Tibial artery (tissue), 4 donors: ENCODE results near the gene NOL9.
"Not testable (repeated sequence)": the region's sequence is repeated elsewhere in the genome, so short reads cannot be mapped to it uniquely, and the experiment has no call there.

ENCODE experiments used
- DNase-seq, 2 donors: peaks; one replicate each; pipeline ENCODE4 v3.0.0-alpha.2; 2019
- H3K27ac ChIP-seq, 2 donors: fragments of 200-600 bp; sonication (generic) in 1 of 2; 1 replicate in 1 of 2; 2 replicates in 1 of 2; pipeline ENCODE4 v1.5.1; 2018 to 2019; ENCODE audit warnings: mild to moderate bottlenecking in 1 of 2
- H3K27me3 ChIP-seq, 2 donors: fragments of 200-600 bp; sonication (generic) in 1 of 2; one replicate each; pipeline versions ENCODE4 v1.5.1 to v1.6.0; 2016 to 2019
- H3K36me3 ChIP-seq, 3 donors: fragments of 200-600 bp; sonication (generic) in 2 of 3; one replicate each; pipeline ENCODE4 v1.5.1; 2016 to 2019; ENCODE audit warnings: mild to moderate bottlenecking in 2 of 3
- H3K4me1 ChIP-seq, 4 donors: fragments of 200-600 bp; sonication (generic) in 2 of 4; 1 replicate in 3 of 4; 2 replicates in 1 of 4; pipeline ENCODE4 v1.5.1; 2016 to 2019
- H3K4me3 ChIP-seq, 2 donors: fragments of 200-600 bp; sonication (generic) in 1 of 2; 1 replicate in 1 of 2; 2 replicates in 1 of 2; pipeline ENCODE4 v1.5.1; 2018 to 2019; ENCODE audit warnings: mild to moderate bottlenecking in 2 of 2
- H3K9me3 ChIP-seq, 3 donors: fragments of 200-600 bp; sonication (generic) in 1 of 3; one replicate each; pipeline ENCODE4 v1.5.1; 2016 to 2019
- intact Hi-C: fragments of 100-400 bp; cut with DNase I; formaldehyde crosslinking; loops from one replicate; pipeline ENCODE4 v1.15.0; 2023; ENCODE audit warnings: low total_unique reads
- TF ChIP-seq, protein P1 (sequence below), 2 experiments: fragments of 200-600 bp in 1 of 2; fragments of 450-650 bp in 1 of 2; IDR thresholded peaks; one replicate each; pipeline ENCODE4 v1.5.1; 2017 to 2019; ENCODE audit warnings: antibody characterized with exemption in 2 of 2, mild to moderate bottlenecking in 1 of 2, moderate library complexity in 1 of 2

Gene NOL9

DNA sequence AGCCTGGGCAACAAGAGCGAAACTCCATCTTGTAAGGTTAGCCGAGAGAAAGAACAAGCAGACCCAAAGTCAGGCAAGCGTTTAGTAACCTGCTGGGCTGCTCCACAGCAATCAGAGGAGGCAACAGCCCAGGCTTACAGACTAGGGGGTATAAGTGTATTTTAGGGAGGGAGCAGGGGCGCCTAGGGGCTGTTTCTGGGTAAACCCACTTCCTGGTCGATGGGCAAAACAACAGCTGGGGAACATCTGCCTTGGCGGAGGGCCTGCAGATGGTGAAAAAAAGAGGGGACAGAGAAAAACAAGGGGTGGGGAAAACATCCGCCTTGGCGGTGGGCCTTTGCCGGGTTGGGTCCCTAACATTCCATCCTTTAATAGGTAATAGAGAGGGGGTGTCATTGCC, 6.0 kb upstream of the NOL9 start:
- H3K4me1 ChIP-seq, result peaks cover 0 to 4% (median under 1%) of the 10 kb centered on the region in 4 donors
- no peaks in the 10 kb centered on the region for H3K36me3 ChIP-seq
- no peak overlapping the region for H3K27ac ChIP-seq
- peaks cover 0 to 2% of the 10 kb centered on the region in 2 donors for H3K27me3 ChIP-seq
- H3K4me3 ChIP-seq, result no peak overlapping the region
- TF ChIP-seq, protein P1, sequence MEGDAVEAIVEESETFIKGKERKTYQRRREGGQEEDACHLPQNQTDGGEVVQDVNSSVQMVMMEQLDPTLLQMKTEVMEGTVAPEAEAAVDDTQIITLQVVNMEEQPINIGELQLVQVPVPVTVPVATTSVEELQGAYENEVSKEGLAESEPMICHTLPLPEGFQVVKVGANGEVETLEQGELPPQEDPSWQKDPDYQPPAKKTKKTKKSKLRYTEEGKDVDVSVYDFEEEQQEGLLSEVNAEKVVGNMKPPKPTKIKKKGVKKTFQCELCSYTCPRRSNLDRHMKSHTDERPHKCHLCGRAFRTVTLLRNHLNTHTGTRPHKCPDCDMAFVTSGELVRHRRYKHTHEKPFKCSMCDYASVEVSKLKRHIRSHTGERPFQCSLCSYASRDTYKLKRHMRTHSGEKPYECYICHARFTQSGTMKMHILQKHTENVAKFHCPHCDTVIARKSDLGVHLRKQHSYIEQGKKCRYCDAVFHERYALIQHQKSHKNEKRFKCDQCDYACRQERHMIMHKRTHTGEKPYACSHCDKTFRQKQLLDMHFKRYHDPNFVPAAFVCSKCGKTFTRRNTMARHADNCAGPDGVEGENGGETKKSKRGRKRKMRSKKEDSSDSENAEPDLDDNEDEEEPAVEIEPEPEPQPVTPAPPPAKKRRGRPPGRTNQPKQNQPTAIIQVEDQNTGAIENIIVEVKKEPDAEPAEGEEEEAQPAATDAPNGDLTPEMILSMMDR (IDR thresholded peaks at IDR 0.05), result no peak
- intact Hi-C loops, result no loop called here
- no peak for DNase-seq
- H3K9me3 ChIP-seq, result no peaks in the 10 kb centered on the region

DNA sequence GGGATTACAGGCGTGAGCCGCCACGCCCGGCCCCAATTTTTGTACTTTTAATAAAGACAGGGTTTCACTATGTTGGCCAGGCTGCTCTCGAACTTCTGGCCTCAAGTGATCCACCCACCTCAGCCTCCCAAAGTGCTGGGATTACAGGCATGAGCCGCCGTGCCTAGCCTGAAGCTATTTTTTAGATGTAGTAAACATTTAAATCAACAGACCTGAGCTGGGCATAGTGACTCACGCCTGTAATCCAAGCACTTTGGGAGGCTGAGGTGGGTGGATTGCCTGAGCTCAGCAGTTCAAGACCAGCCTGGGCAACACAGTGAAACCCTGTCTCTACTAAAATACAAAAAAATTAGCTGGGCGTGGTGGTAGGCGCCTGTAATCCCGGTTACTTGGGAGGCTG, 4.8 kb upstream of the NOL9 start:
- H3K36me3 ChIP-seq, H3K27me3 ChIP-seq, H3K27ac ChIP-seq, DNase-seq, H3K9me3 ChIP-seq, H3K4me3 ChIP-seq: not testable (repeated sequence)
- intact Hi-C loops, result loop anchor here (10.0 kb wide), 1 partner anchor 74 kb away; no protein-coding TSS in a partner anchor
- peaks cover 0 to 11% (median 8%) of the 10 kb centered on the region in 4 donors for H3K4me1 ChIP-seq

- H3K27ac ChIP-seq, result no peak overlapping the region
- no peaks in the 10 kb centered on the region for H3K36me3 ChIP-seq
- DNase-seq, result no peak
- intact Hi-C loops, result loop anchor here (10.0 kb wide), 1 partner anchor 73 kb away; no protein-coding TSS in a partner anchor
- no peak overlapping the region for H3K4me3 ChIP-seq
- TF ChIP-seq, protein P1 (IDR thresholded peaks at IDR 0.05), result no peak
- H3K27me3 ChIP-seq, result no peaks in the 10 kb centered on the region
- peaks cover 0 to 24% (median 21%) of the 10 kb centered on the region in 4 donors for H3K4me1 ChIP-seq
- no peaks in the 10 kb centered on the region for H3K9me3 ChIP-seq
Observed at GRCh38 chr1:6557597-6557996, 3.3 kb upstream of the NOL9 start.

- peak; percentile 48 to 87 for DNase-seq
- H3K4me1 ChIP-seq, result peaks cover 0 to 27% (median 23%) of the 10 kb centered on the region in 4 donors
- H3K36me3 ChIP-seq, result peaks cover 5 to 15% (median 10%) of the 10 kb centered on the region in 3 donors
- peak within 1 kb of the TSS; percentile 77 to 86 for H3K27ac ChIP-seq
- no peaks in the 10 kb centered on the region for H3K9me3 ChIP-seq
- intact Hi-C loops, result loop anchor here (10.0 kb wide), 1 partner anchor 70 kb away; no protein-coding TSS in a partner anchor
- TF ChIP-seq, protein P1 (IDR thresholded peaks at IDR 0.05), result no peak
- no peaks in the 10 kb centered on the region for H3K27me3 ChIP-seq
- peak within 1 kb of the TSS; percentile 85 to 100 for H3K4me3 ChIP-seq
Observed at GRCh38 chr1:6554907-6555778, 830 bp upstream of the NOL9 start, which contains the start of gene TAS1R1. Gene TAS1R1 (plus strand): TSS chr1:6555307. CDS start chr1:6555374, 67 bp downstream.

GRCh38 chr1:6547301-6547700, 7.0 kb downstream of the NOL9 start:
- H3K4me1 ChIP-seq, result no peaks in the 10 kb centered on the region
- no peaks in the 10 kb centered on the region for H3K27me3 ChIP-seq
- H3K4me3 ChIP-seq, result no peak overlapping the region
- H3K27ac ChIP-seq, result no peak overlapping the region
- H3K36me3 ChIP-seq, result peaks cover 54 to 94% (median 79%) of the 10 kb centered on the region in 3 donors
- DNase-seq, result no peak
- no peaks in the 10 kb centered on the region for H3K9me3 ChIP-seq
- intact Hi-C loops, result loop anchor here (5.0 kb wide), 1 partner anchor 100 kb away; no protein-coding TSS in a partner anchor
- TF ChIP-seq, protein P1 (IDR thresholded peaks at IDR 0.05), result no peak

- H3K4me3 ChIP-seq, result no peak overlapping the region
- no peak for DNase-seq
- peaks cover 59 to 100% (median 81%) of the 10 kb centered on the region in 3 donors for H3K36me3 ChIP-seq
- no peaks in the 10 kb centered on the region for H3K4me1 ChIP-seq
- H3K27me3 ChIP-seq, result no peaks in the 10 kb centered on the region
- TF ChIP-seq, protein P1 (IDR thresholded peaks at IDR 0.05), result no peak
- H3K27ac ChIP-seq, result no peak overlapping the region
- no peaks in the 10 kb centered on the region for H3K9me3 ChIP-seq
- intact Hi-C loops, result loop anchor here (5.0 kb wide), 1 partner anchor 101 kb away; no protein-coding TSS in a partner anchor
Observed at GRCh38 chr1:6546326-6546725, 8.0 kb downstream of the NOL9 start.
